ENCODE results near the gene TTC33. TPM values are rescaled to one million over a fixed set of nuclear protein-coding genes. Genes with fewer than 3 reads are reported as not detected.

The TTC33 gene
- total and polyA plus RNA-seq, 10 donors: 4.3 to 17.9 (median 13.7) TPM

GRCh38 chr5:40630126-40630525 lies 125.6 kb downstream of the TTC33 start:
- no peak overlapping the region for H3K27ac ChIP-seq
- H3K9me3 ChIP-seq: no peaks in the 10 kb centered on the region
- no peak overlapping the region for H3K4me3 ChIP-seq
- intact Hi-C loops (cut with DNase I; ENCODE audit: low total_unique reads): no loop called here
- H3K27me3 ChIP-seq (replicated peaks in 1 of 7): no peaks in the 10 kb centered on the region
- no peaks in the 10 kb centered on the region for H3K36me3 ChIP-seq
- H3K4me1 ChIP-seq: peaks cover 0 to 25% (median 5%) of the 10 kb centered on the region in 6 donors
- DNase-seq: no peak
- TF ChIP-seq POLR2AphosphoS5 (IDR thresholded peaks at IDR 0.05): no peak
- no peak for TF ChIP-seq POLR2A (IDR thresholded peaks at IDR 0.05)
- TF ChIP-seq CTCF (IDR thresholded peaks at IDR 0.05 in 8 of 11, conservative IDR thresholded peaks at IDR 0.05 in 3 of 11): no peak

- Histone ChIP-seq H3K27me3 (replicated peaks in 1 of 7) (no peaks in the 10 kb centered on the region), H3K27ac (peak overlapping the region in 4 of 8 donors; percentile 20 to 63 (median 38)), H3K36me3 (no peaks in the 10 kb centered on the region), H3K4me1 (peaks cover 0 to 29% (median 5%) of the 10 kb centered on the region in 6 donors), H3K4me3 (no peak overlapping the region), H3K9me3 (no peaks in the 10 kb centered on the region)
- intact Hi-C loops (cut with DNase I; ENCODE audit: low total_unique reads): no loop called here
- TF ChIP-seq CTCF (IDR thresholded peaks at IDR 0.05 in 8 of 11, conservative IDR thresholded peaks at IDR 0.05 in 3 of 11) (no peak), POLR2A (IDR thresholded peaks at IDR 0.05) (no peak), POLR2AphosphoS5 (IDR thresholded peaks at IDR 0.05) (no peak)
- no peak for DNase-seq
- WGBS, 5 donors: 43 to 70% (median 55%) methylated on average over 1 of the region's 1 CpG
Observed at GRCh38 chr5:40628407-40628806, 127.4 kb downstream of the TTC33 start.

- H3K27me3 ChIP-seq (replicated peaks in 1 of 7): no peaks in the 10 kb centered on the region
- no peaks in the 10 kb centered on the region for H3K36me3 ChIP-seq
- no peak overlapping the region for H3K4me3 ChIP-seq
- H3K4me1 ChIP-seq: peaks cover 0 to 35% (median 5%) of the 10 kb centered on the region in 6 donors
- peak overlapping the region in 2 of 8 donors; percentile 23 to 63 for H3K27ac ChIP-seq
- no peak for DNase-seq
- intact Hi-C loops (cut with DNase I; ENCODE audit: low total_unique reads): no loop called here
- no peaks in the 10 kb centered on the region for H3K9me3 ChIP-seq
- TF ChIP-seq CTCF (IDR thresholded peaks at IDR 0.05 in 8 of 11, conservative IDR thresholded peaks at IDR 0.05 in 3 of 11) (no peak), POLR2A (IDR thresholded peaks at IDR 0.05) (no peak), POLR2AphosphoS5 (IDR thresholded peaks at IDR 0.05) (no peak)
- WGBS, 5 donors: 42 to 66% (median 46%) methylated on average over 2 of the region's 2 CpGs
Observed at GRCh38 chr5:40627706-40628105, 128.1 kb downstream of the TTC33 start.

- no peaks in the 10 kb centered on the region for H3K9me3 ChIP-seq
- 75 to 89% (median 83%) methylated on average over 2 of the region's 2 CpGs for WGBS, 5 donors
- no peak for TF ChIP-seq POLR2AphosphoS5 (IDR thresholded peaks at IDR 0.05)
- no peak for TF ChIP-seq CTCF (IDR thresholded peaks at IDR 0.05 in 8 of 11, conservative IDR thresholded peaks at IDR 0.05 in 3 of 11)
- H3K4me3 ChIP-seq: no peak overlapping the region
- H3K36me3 ChIP-seq: no peaks in the 10 kb centered on the region
- DNase-seq: no peak
- H3K27me3 ChIP-seq (replicated peaks in 1 of 7): no peaks in the 10 kb centered on the region
- intact Hi-C loops (cut with DNase I; ENCODE audit: low total_unique reads): no loop called here
- H3K4me1 ChIP-seq: peaks cover 0 to 43% (median 8%) of the 10 kb centered on the region in 6 donors
- no peak overlapping the region for H3K27ac ChIP-seq
Observed at GRCh38 chr5:40626801-40627200, 129.0 kb downstream of the TTC33 start.

Data from spleen (tissue), 11 donors.